H1 (cell line): Measurements from ENCODE around the gene CCDC192. TPM values are rescaled to one million over a fixed set of nuclear protein-coding genes. Genes with fewer than 3 reads are reported as not detected.

Experiments
- ASH2L ChIP-seq: fragments of 200-600, 300-600 bp; sonication (generic); IDR thresholded peaks from one replicate; pipeline ENCODE4 v1.7.1; 2017; ENCODE audit warnings: low read length
- CBX8 ChIP-seq: fragments of 300-800, 300-1000 bp; sonication (generic); IDR thresholded peaks from 2 replicates; pipeline ENCODE4 v1.7.1; 2016; ENCODE audit warnings: low read depth, low read length, borderline replicate concordance
- CTCF ChIP-seq, 3 experiments: IDR thresholded peaks; 1 replicate in 2 of 3; 2 replicates in 1 of 3; pipeline versions ENCODE4 v1.5.1 to v1.6.1; 2011; ENCODE audit warnings: low read length in 3 of 3, mild to moderate bottlenecking in 3 of 3, inconsistent platforms in 2 of 3, low read depth in 1 of 3, moderate library complexity in 1 of 3; ENCODE audit not compliant: insufficient read depth in 1 of 3; ENCODE audit errors: control extremely low read depth in 1 of 3
- NRF1 ChIP-seq: IDR thresholded peaks from 2 replicates; pipeline ENCODE4 v1.6.1; 2011; ENCODE audit warnings: mild to moderate bottlenecking, low read depth, low read length, improper control_type of control experiment
- SIX5 ChIP-seq: IDR thresholded peaks from 2 replicates; pipeline ENCODE4 v1.6.1; 2011; ENCODE audit warnings: mild to moderate bottlenecking, low read depth, low read length
- polyA plus RNA-seq, 7 experiments: library from polyadenylated mRNA; depleted of rRNA in 3 of 7; stranded (reverse) in 5 of 7; unstranded in 2 of 7; fragments of >200 nt in 5 of 7; fragments of 200-250 nt in 2 of 7; gene quantifications; 1 replicate in 5 of 7; 2 replicates in 1 of 7; 4 replicates in 1 of 7; pipeline versions ENCODE4 v1.2.1 to v1.2.3, GENCODE V29; 2011 to 2013; ENCODE audit warnings: missing spikeins in 2 of 7, mixed read lengths in 2 of 7
- total RNA-seq: library from RNA; stranded (reverse); fragmentation: NEBNext Ultra II Directional; extraction: Animal tissue kit (Norgen Biotek cat#: 25700); gene quantifications from 2 replicates; pipeline ENCODE4 v1.2.1, GENCODE V29; 2021

Gene CCDC192
- total and polyA plus RNA-seq, 2 of the 8 experiments (the other 6 are each of a cell fraction or from before 2014, with no cell fraction given), result 0.61 TPM; not detected in 1

- TF ChIP-seq CTCF (IDR thresholded peaks at IDR 0.05; ENCODE audit: control extremely low read depth in 1 of 3, insufficient read depth in 1 of 3, low read depth in 1 of 3, low read length in 3 of 3) (no peak), NRF1 (no peak), ASH2L (no peak), CBX8 (no peak), SIX5 (no peak)
Observed at GRCh38 chr5:127969651-127970050, 266.5 kb downstream of the CCDC192 start (continued).
